Fibroblast of peridontal ligament (primary cell): ENCODE results near the gene SEMA3E.

Experiments used
- DNase-seq: peaks from one replicate; pipeline ENCODE4 v3.0.0-alpha.2; 2010; ENCODE audit errors: extremely low read depth

The SEMA3E gene

DNA sequence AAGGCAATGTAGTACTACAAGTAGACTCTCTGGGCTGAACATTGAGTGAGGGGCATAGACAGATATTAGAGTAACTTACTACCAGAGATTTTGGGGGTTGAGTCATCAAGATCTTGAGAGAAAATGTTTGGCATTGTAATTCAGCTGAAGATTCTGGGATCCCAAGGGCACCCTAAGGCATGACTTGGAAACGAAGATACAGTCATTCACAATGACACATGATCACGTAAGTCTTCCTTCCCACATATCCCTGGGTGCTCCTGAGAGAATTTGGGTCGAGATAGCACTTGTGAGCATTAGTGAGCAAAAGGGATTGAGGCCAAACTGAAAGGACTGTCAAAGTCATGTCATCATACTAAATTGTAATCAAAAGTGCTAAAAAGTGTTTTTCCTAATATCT is 293.8 kb downstream of the SEMA3E start:
- no peak for DNase-seq

DNA sequence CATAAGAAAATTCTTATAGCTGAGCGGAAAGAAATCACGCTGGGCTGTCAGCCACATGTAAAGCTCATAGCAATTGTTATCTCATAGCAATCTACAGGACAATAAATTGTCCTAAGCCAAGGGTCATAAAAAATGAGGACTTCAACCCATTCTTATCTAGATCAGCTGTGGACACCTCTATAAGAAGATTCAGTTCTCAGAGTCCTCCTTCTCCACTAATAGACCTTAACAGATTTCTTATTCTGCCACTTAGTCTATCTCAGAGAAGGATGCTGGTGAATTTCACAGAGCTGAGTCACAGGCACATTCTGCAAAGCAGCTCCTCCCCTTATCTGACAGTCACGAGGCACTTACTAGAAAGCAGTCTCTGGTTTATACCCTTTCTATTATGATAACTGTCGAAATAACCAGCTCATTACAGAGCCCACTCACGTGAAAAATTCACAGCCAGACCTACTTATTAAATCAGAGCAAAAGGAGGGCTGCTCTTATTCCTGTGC is 300.9 kb downstream of the SEMA3E start:
- peak; percentile 61 for DNase-seq

DNA sequence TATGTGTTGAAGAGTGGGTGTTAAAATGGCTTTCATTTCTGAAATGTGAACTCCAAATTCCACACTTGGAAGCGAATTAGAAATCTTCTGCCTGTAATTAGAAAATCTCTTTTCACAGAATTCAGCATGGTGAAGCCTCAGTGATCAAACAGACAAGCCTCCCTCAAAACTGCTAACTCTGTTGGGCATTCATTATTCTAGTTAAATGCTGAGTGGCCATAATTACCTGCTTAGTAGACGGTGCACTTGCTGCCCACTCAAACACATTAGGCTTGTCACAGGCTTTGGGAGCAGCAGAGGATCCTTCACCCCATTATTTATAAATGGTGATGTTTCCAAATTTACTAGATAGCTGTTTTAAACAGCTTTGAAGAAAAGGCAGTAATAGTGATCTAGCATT is 309.0 kb downstream of the SEMA3E start:
- no peak for DNase-seq

DNA sequence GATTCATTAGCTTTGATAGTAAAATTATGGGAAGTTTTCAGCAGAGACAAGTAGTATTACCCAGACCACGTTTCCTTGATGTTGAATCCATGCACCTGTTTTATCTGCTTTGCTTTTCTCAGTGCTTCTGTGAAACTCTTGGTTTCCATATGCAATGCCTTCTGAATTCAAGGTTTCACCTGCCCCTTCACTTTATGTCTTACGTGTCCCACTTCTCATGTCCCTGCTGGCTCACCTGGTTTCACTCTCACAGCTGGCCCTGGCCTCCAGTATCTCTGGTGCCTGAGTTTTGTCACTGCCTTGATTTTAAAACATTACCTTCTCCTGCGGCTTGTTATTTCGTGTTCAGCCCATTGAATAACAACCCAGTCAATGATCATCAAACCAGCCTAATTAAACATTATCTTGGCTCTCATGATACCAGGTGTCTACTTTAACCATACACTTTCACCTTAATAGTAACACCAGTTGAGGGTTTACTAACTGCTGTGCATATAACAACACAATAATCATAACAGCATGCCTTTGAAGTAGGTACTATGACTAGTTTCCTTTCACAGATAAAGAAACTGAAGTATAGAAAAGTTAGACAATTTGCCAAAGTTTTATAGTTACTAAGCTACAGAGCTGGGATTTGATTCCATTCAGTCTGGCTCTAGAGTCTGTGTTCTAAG is 310.5 kb downstream of the SEMA3E start:
- DNase-seq: no peak

DNA sequence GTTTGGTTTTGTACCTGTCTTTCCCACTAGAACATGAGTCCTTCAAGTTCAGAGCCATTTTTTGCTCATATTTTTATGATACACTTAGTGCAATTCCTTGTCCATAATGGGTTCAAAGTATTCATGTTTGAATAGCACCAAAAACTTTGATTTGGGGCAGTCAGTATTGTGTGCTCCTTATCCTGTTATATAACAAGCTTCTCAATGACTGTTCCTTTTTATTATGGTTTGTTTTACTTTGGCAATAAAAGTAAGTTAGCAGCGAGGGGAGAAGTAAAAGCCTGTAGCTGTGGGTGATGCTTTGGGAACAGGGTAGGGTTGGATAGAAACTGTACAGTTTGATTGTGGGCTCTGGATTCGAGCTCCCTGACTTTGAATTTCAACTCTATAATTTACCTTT is 311.9 kb downstream of the SEMA3E start:
- DNase-seq: no peak

DNA sequence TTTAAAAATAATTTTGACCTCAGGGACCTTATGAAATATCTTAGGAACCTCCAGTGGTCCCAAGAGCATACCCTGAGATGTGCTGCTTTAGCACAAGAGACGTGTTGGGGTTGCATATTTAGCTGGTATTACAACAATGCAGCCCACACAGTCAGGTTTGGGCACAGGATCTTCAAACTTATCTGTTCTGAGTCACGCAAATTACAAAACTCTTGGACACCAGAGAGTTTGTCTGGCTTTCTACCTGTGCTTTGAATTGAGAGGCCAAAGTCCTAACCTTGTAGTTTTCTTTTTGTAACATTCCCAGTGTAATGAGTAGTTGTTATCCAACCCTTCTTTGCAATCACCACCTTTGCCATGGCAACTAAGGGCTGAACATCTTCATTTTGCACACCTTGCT is 322.7 kb downstream of the SEMA3E start:
- no peak for DNase-seq

DNA sequence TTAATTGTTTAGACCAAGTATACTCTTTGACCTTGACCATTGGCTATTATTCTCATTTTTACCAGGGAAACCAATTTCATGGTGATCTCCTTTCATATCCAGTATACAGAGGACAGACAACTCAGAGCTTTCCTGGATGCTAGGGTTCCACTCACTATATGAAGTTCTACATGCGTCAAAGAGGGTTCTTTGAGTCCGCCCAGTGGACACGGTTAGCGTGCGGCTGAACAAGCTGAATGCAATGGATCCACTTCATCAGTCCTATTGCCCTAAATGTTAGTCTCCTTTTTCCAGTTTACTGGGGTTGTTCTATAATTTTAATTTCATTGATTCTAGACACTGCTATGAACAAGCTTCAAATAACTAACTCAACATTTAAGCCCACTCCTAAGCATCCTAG is 323.9 kb downstream of the SEMA3E start:
- DNase-seq: no peak

DNA sequence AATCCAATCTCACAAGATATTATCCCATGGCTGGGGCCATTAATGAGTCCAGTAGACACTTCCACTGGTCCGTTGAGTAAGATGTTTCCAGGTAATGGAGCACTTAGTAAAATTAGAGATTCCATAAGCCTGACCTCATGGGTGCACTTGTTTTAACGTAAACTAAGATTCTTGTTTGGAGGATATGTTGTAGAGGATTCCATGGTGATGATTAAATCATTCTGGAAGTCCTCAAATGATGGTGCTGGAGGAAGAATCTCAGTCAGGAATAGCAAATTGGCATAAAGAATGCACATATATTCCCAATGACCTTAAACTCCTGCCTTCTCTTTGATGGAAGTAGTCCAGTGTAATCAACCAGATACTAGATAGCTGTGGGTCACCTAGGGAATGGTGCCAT is 324.3 kb downstream of the SEMA3E start:
- DNase-seq: no peak

DNA sequence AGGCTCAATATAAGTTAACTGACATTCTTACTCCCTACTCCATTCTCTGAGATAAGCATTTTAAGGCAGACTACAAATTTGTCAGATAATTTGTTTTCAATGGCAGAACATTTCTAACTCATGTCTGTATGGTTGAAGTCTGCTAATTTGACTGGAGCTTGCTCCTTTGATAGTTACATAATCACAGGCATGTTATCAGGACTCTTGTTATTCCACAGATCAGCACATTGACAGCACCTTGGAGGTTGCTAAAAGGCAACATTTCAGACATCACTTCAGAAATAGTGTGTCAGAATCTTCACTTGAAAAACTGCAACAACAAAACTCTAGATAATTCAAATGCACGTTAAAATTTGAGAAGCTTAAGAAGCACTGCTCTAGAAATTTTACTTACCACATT is 327.9 kb downstream of the SEMA3E start:
- no peak for DNase-seq

DNA sequence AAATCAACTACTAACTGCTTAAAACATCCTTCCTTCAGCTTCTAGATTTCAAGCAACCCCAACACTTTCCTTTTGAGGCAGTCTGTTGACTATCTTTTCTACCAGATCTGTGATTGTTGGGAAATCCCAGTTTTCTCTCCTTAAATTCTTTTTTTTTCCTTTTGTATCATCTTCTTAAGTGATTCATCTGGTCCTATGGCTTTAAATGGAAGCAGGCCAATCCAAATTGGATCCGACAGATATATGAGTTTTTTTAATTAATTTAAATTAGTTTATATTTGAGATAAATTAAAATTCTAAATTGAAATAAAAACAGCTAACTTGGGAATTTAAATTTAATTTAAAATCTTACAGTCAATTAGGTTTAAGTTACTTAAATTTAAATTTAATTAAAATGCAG is 335.0 kb downstream of the SEMA3E start:
- no peak for DNase-seq
